H1 (cell line): ENCODE measurements around the gene PDS5A. TPM values are rescaled to one million over a fixed set of nuclear protein-coding genes. Genes with fewer than 3 reads are reported as not detected.

Experiments used
- CTCF ChIA-PET: fragments of 300-600 bp; sonication (Branson Sonifier 250); formaldehyde crosslinking; loops from one replicate; lab custom pipeline; 2021; ENCODE audit not compliant: partially characterized antibody; lab: Charles Lee
- POLR2A ChIA-PET: fragments of 300-600 bp; sonication (Branson Sonifier 250); formaldehyde crosslinking; loops from one replicate; lab custom pipeline; 2021; ENCODE audit warnings: inconsistent platforms; ENCODE audit not compliant: partially characterized antibody; lab: Charles Lee
- DNase-seq, 2 experiments: peaks; one replicate each; pipeline versions ENCODE4 v3.0.0 to v3.0.0-alpha.2; 2010 to 2022; ENCODE audit warnings: low spot score in 2 of 2, low read depth in 1 of 2, mixed read lengths in 1 of 2
- FAIRE-seq: peaks from 2 replicates; lab custom pipeline; 2011; peaks lifted over from hg19 to GRCh38; lab: Jason Lieb, UNC
- H2AFZ ChIP-seq: 2 replicates; pipeline ENCODE4 v1.8.1; 2012; ENCODE audit warnings: low read length, inconsistent platforms
- H2AK5ac ChIP-seq: 2 replicates; pipeline ENCODE4 v1.6.1; 2013; ENCODE audit warnings: low read depth, low read length
- H2BK120ac ChIP-seq: replicated peaks from 2 replicates; pipeline ENCODE3; 2013; ENCODE audit warnings: low read depth, low read length, inconsistent platforms
- H2BK12ac ChIP-seq: 2 replicates; pipeline ENCODE4 v1.6.1; 2013; ENCODE audit warnings: low read depth, low read length
- H2BK15ac ChIP-seq: 2 replicates; pipeline ENCODE4 v1.6.1; 2013; ENCODE audit warnings: low read length
- H2BK20ac ChIP-seq: 2 replicates; pipeline ENCODE4 v1.6.1; 2013; ENCODE audit warnings: low read length
- H2BK5ac ChIP-seq: 2 replicates; pipeline ENCODE4 v1.6.1; 2013; ENCODE audit warnings: low read depth, low read length
- H3K14ac ChIP-seq: 2 replicates; pipeline ENCODE4 v1.6.1; 2013; ENCODE audit warnings: inconsistent platforms; ENCODE audit not compliant: insufficient read length
- H3K18ac ChIP-seq: 2 replicates; pipeline ENCODE4 v1.6.1; 2013; ENCODE audit warnings: low read length; ENCODE audit errors: extremely low read depth
- H3K23ac ChIP-seq: 2 replicates; pipeline ENCODE4 v1.6.1; 2013; ENCODE audit warnings: inconsistent platforms; ENCODE audit not compliant: insufficient read length
- H3K23me2 ChIP-seq: 2 replicates; pipeline ENCODE4 v1.6.1; 2013; ENCODE audit warnings: low read depth, low read length
- H3K27ac ChIP-seq: 2 replicates; pipeline ENCODE4 v1.6.1; 2011; ENCODE audit warnings: low read depth, low read length, inconsistent platforms
- H3K27me3 ChIP-seq, 4 experiments: replicated peaks in 1 of 4; 1 replicate in 1 of 4; 2 replicates in 3 of 4; pipeline versions ENCODE4 v1.6.1 to v1.8.1; 2011 to 2013; ENCODE audit warnings: low read length in 3 of 4, mild to moderate bottlenecking in 3 of 4, inconsistent platforms in 2 of 4, mixed read lengths in 2 of 4, moderate library complexity in 1 of 4; ENCODE audit not compliant: control insufficient read depth in 3 of 4, insufficient read depth in 3 of 4; ENCODE audit errors: extremely low read depth in 1 of 4
- H3K36me3 ChIP-seq, 4 experiments: 2 replicates each; pipeline versions ENCODE4 v1.6.1 to v1.8.1; 2011 to 2013; ENCODE audit warnings: mild to moderate bottlenecking in 4 of 4, low read length in 3 of 4, moderate library complexity in 2 of 4, control low read depth in 1 of 4, inconsistent platforms in 1 of 4; ENCODE audit not compliant: insufficient read depth in 4 of 4, control insufficient read depth in 2 of 4
- H3K4ac ChIP-seq: replicated peaks from 2 replicates; pipeline ENCODE3; 2013; ENCODE audit warnings: low read length, low read depth, mixed read lengths, inconsistent platforms; ENCODE audit not compliant: insufficient read length
- H3K4me1 ChIP-seq, 4 experiments: replicated peaks in 1 of 4; 1 replicate in 1 of 4; 2 replicates in 3 of 4; pipeline versions ENCODE4 v1.6.1 to v1.8.1; 2011 to 2013; ENCODE audit warnings: low read length in 3 of 4, inconsistent platforms in 2 of 4, mixed read lengths in 1 of 4; ENCODE audit not compliant: insufficient read depth in 4 of 4, control insufficient read depth in 3 of 4
- H3K4me2 ChIP-seq, 2 experiments: 2 replicates each; pipeline versions ENCODE4 v1.6.1 to v1.8.1; 2011 to 2013; ENCODE audit warnings: low read depth in 2 of 2, low read length in 2 of 2, control low read depth in 1 of 2, inconsistent platforms in 1 of 2, mild to moderate bottlenecking in 1 of 2; ENCODE audit not compliant: insufficient read depth in 1 of 2
- H3K4me3 ChIP-seq, 4 experiments: fragments of 200-600, 300-600 bp in 1 of 4; sonication (generic), shearing (Covaris generic), sonication (Bioruptor Twin) in 1 of 4; 2 replicates each; pipeline versions ENCODE4 v1.5.1 to v1.8.1; 2011 to 2016; ENCODE audit warnings: low read length in 4 of 4, low read depth in 3 of 4, control low read depth in 2 of 4, inconsistent platforms in 2 of 4, mild to moderate bottlenecking in 2 of 4, mixed read lengths in 1 of 4, moderate library complexity in 1 of 4; ENCODE audit not compliant: insufficient read depth in 2 of 4; ENCODE audit errors: extremely low read depth in 1 of 4
- H3K56ac ChIP-seq: replicated peaks from 2 replicates; pipeline ENCODE3; 2013; ENCODE audit warnings: low read depth, mild to moderate bottlenecking, mixed read lengths, low read length, inconsistent platforms; ENCODE audit not compliant: insufficient read length
- H3K79me1 ChIP-seq: 2 replicates; pipeline ENCODE4 v1.6.1; 2013; ENCODE audit warnings: low read depth, low read length, control low read depth
- H3K79me2 ChIP-seq, 2 experiments: 2 replicates each; pipeline versions ENCODE4 v1.6.1 to v1.8.1; 2012 to 2013; ENCODE audit warnings: low read length in 2 of 2, mild to moderate bottlenecking in 2 of 2, inconsistent platforms in 1 of 2; ENCODE audit not compliant: insufficient read depth in 2 of 2, control insufficient read depth in 1 of 2
- H3K9ac ChIP-seq, 4 experiments: replicated peaks in 1 of 4; 1 replicate in 1 of 4; 2 replicates in 3 of 4; pipeline versions ENCODE4 v1.6.1 to v1.8.1; 2011 to 2013; ENCODE audit warnings: low read depth in 3 of 4, low read length in 3 of 4, control low read depth in 2 of 4, mild to moderate bottlenecking in 2 of 4, moderate library complexity in 2 of 4, inconsistent platforms in 1 of 4; ENCODE audit errors: extremely low read depth in 1 of 4
- H3K9me3 ChIP-seq, 2 experiments: 2 replicates each; pipeline versions ENCODE4 v1.6.1 to v1.8.1; 2012 to 2013; ENCODE audit warnings: mild to moderate bottlenecking in 2 of 2, moderate library complexity in 2 of 2, control low read depth in 1 of 2, inconsistent platforms in 1 of 2, low read depth in 1 of 2, low read length in 1 of 2, mixed read lengths in 1 of 2; ENCODE audit not compliant: insufficient read depth in 2 of 2
- H4K20me1 ChIP-seq, 2 experiments: replicated peaks in 1 of 2; 2 replicates each; pipeline versions ENCODE3 to v1.8.1; 2011 to 2013; ENCODE audit warnings: inconsistent platforms in 2 of 2, low read length in 2 of 2, mild to moderate bottlenecking in 1 of 2; ENCODE audit not compliant: insufficient read depth in 2 of 2, control insufficient read depth in 1 of 2
- H4K5ac ChIP-seq: 2 replicates; pipeline ENCODE4 v1.6.1; 2013; ENCODE audit warnings: low read length, low read depth, mixed read lengths, inconsistent platforms; ENCODE audit not compliant: insufficient read length
- H4K8ac ChIP-seq: 2 replicates; pipeline ENCODE4 v1.8.0; 2013; ENCODE audit warnings: mild to moderate bottlenecking, moderate library complexity, low read length, inconsistent platforms; ENCODE audit not compliant: insufficient read depth; ENCODE audit errors: extremely low read depth
- H4K91ac ChIP-seq: replicated peaks from 2 replicates; pipeline ENCODE3; 2013; ENCODE audit warnings: low read length, mixed read lengths, inconsistent platforms; ENCODE audit not compliant: insufficient read length
- EGR1 ChIP-seq: IDR thresholded peaks from 2 replicates; pipeline ENCODE4 v1.6.1; 2011; ENCODE audit warnings: low read depth, low read length, borderline replicate concordance
- KDM1A ChIP-seq: fragments of 200-600, 300-600 bp; sonication (generic); IDR thresholded peaks from 2 replicates; pipeline ENCODE4 v1.7.1; 2016; ENCODE audit warnings: mild to moderate bottlenecking, low read length, borderline replicate concordance
- NRF1 ChIP-seq: IDR thresholded peaks from 2 replicates; pipeline ENCODE4 v1.6.1; 2011; ENCODE audit warnings: mild to moderate bottlenecking, low read depth, low read length, improper control_type of control experiment
- PHF8 ChIP-seq: fragments of 200-600 bp; sonication (generic); conservative IDR thresholded peaks from 2 replicates; pipeline ENCODE4 v1.7.1; 2012; ENCODE audit warnings: low read depth, mild to moderate bottlenecking, inconsistent platforms, low read length, moderate library complexity
- RAD21 ChIP-seq, 2 experiments: IDR thresholded peaks in 1 of 2; conservative IDR thresholded peaks in 1 of 2; 2 replicates each; pipeline ENCODE4 v1.6.1; 2011; ENCODE audit warnings: low read depth in 2 of 2, low read length in 2 of 2, improper control_type of control experiment in 1 of 2, inconsistent platforms in 1 of 2, mild to moderate bottlenecking in 1 of 2, moderate library complexity in 1 of 2
- RXRA ChIP-seq: IDR thresholded peaks from 2 replicates; pipeline ENCODE4 v1.6.1; 2011; ENCODE audit warnings: low read depth, mild to moderate bottlenecking, low read length, moderate library complexity; ENCODE audit not compliant: insufficient read depth
- TBP ChIP-seq: IDR thresholded peaks from 2 replicates; pipeline ENCODE4 v1.6.1; 2011; ENCODE audit warnings: low read depth, low read length, improper control_type of control experiment
- TCF12 ChIP-seq: IDR thresholded peaks from 2 replicates; pipeline ENCODE4 v1.6.1; 2011; ENCODE audit warnings: low read depth, mild to moderate bottlenecking, low read length
- TEAD4 ChIP-seq: IDR thresholded peaks from 2 replicates; pipeline ENCODE4 v1.6.1; 2012; ENCODE audit warnings: low read depth, low read length, inconsistent platforms, mixed read lengths
- WGBS, 2 experiments: shearing (Covaris generic) in 1 of 2; methylation state at CpG; one replicate each; pipeline versions ENCODE4 v1.1.6 to v1.1.7; 2013 to 2015; ENCODE audit warnings: low lambda C conversion rate in 2 of 2, mixed read lengths in 2 of 2, inconsistent platforms in 1 of 2, low coverage in 1 of 2, missing lambda C conversion rate in 1 of 2; ENCODE audit not compliant: insufficient replicate concordance in 2 of 2, insufficient coverage in 1 of 2, insufficient read length in 1 of 2; ENCODE audit errors: extremely low coverage in 1 of 2, missing lambda C conversion rate in 1 of 2; 5-methylcytosine and 5-hydroxymethylcytosine counted together
- polyA plus RNA-seq, 7 experiments: library from polyadenylated mRNA; depleted of rRNA in 3 of 7; stranded (reverse) in 5 of 7; unstranded in 2 of 7; fragments of >200 nt in 5 of 7; fragments of 200-250 nt in 2 of 7; gene quantifications; 1 replicate in 5 of 7; 2 replicates in 1 of 7; 4 replicates in 1 of 7; pipeline versions ENCODE4 v1.2.1 to v1.2.3, GENCODE V29; 2011 to 2013; ENCODE audit warnings: missing spikeins in 2 of 7, mixed read lengths in 2 of 7
- total RNA-seq: library from RNA; stranded (reverse); fragmentation: NEBNext Ultra II Directional; extraction: Animal tissue kit (Norgen Biotek cat#: 25700); gene quantifications from 2 replicates; pipeline ENCODE4 v1.2.1, GENCODE V29; 2021

Gene PDS5A
- total and polyA plus RNA-seq, 2 of the 8 experiments (the other 6 are each of a cell fraction or from before 2014, with no cell fraction given): 15.5 to 76.6 TPM

GRCh38 chr4:39865280-39865679, 112.4 kb downstream of the PDS5A start:
- Histone ChIP-seq H3K27ac (no peak overlapping the region), H2BK20ac (no peak overlapping the region), H3K4me1 (no peaks in the 10 kb centered on the region), H3K14ac (no peak overlapping the region), H4K20me1 (no peaks in the 10 kb centered on the region), H3K4me3 (no peak overlapping the region), H3K23me2 (no peaks in the 10 kb centered on the region), H3K9me3 (no peaks in the 10 kb centered on the region), H3K36me3 (peaks cover 2 to 51% (median 22%) of the 10 kb centered on the region in 4 experiments; a peak in 6 of 8 replicates), H3K56ac (no peak overlapping the region), H3K18ac (no peak overlapping the region), H2BK5ac (no peak overlapping the region), H4K5ac (no peak overlapping the region), H3K4me2 (no peak overlapping the region), H3K4ac (no peak overlapping the region), H2BK15ac (no peak overlapping the region), H4K91ac (no peak overlapping the region), H3K23ac (no peak overlapping the region), H2AK5ac (no peak overlapping the region), H4K8ac (no peak overlapping the region), H3K27me3 (no peaks in the 10 kb centered on the region), H2BK120ac (no peak overlapping the region), H3K79me1 (no peaks in the 10 kb centered on the region), H3K9ac (no peak overlapping the region), H2BK12ac (no peak overlapping the region), H3K79me2 (no peaks in the 10 kb centered on the region), H2AFZ (no peak overlapping the region)
- POLR2A ChIA-PET: interaction anchor here (0.9 to 1.2 kb wide), 2 partner anchors 14 to 36 kb away, joined by 3 read pairs; no protein-coding TSS in a partner anchor
- CTCF ChIA-PET: interaction anchor here (0.6 to 0.9 kb wide), 3 partner anchors 18 to 131 kb away, joined by 3 to 7 read pairs (median 3); no protein-coding TSS in a partner anchor
- TF ChIP-seq TCF12 (no peak), RXRA (no peak), TEAD4 (no peak), NRF1 (no peak), PHF8 (no peak), EGR1 (no peak), RAD21 (IDR thresholded peaks at IDR 0.05 in 1 of 2, conservative IDR thresholded peaks at IDR 0.05 in 1 of 2; ENCODE audit: low read depth in 2 of 2, low read length in 2 of 2) (no peak), KDM1A (no peak), TBP (no peak)
- WGBS, 2 experiments: 92% methylated on average over 3 of the region's 3 CpGs; no CpG with 5 or more reads in 1 of the 2 experiments
- FAIRE-seq: no peak
- no peak for DNase-seq
